Measurements from ENCODE around the gene TYROBP.

The TYROBP gene

GRCh38 chr19:35943321-35944301, 35.5 kb upstream of the TYROBP start:
- TF ChIP-seq EZH2 (IDR thresholded peaks at IDR 0.05; ENCODE audit: borderline replicate concordance, low read length) (no peak), CTCF (IDR thresholded peaks at IDR 0.05; ENCODE audit: low read length) (no peak)
- Histone ChIP-seq H3K9ac (ENCODE audit: low read length) (no peak overlapping the region), H3K36me3 (ENCODE audit: insufficient read depth, low read length) (no peaks in the 10 kb centered on the region), H3K27ac (ENCODE audit: low read depth, low read length, poor library complexity, severe bottlenecking) (no peak overlapping the region), H3K9me3 (ENCODE audit: low read length) (no peaks in the 10 kb centered on the region), H3K4me2 (ENCODE audit: low read length) (no peak overlapping the region), H2AFZ (ENCODE audit: low read length) (no peak overlapping the region), H3K27me3 (ENCODE audit: insufficient read depth, low read length) (no peaks in the 10 kb centered on the region), H3K9me2 (ENCODE audit: low read depth, low read length) (no peaks in the 10 kb centered on the region), H3K4me1 (ENCODE audit: insufficient read depth, low read length, severe bottlenecking) (no peaks in the 10 kb centered on the region), H3K79me2 (ENCODE audit: insufficient read depth, low read length) (no peaks in the 10 kb centered on the region), H3K4me3 (ENCODE audit: low read depth, low read length, poor library complexity, severe bottlenecking) (no peak overlapping the region), H3F3A (ENCODE audit: insufficient read depth, low read length) (no peaks in the 10 kb centered on the region), H4K20me1 (ENCODE audit: insufficient read depth, low read length) (no peaks in the 10 kb centered on the region)

- H3K36me3 ChIP-seq (ENCODE audit: insufficient read depth, low read length), result no peaks in the 10 kb centered on the region
- no peaks in the 10 kb centered on the region for H3F3A ChIP-seq (ENCODE audit: insufficient read depth, low read length)
- TF ChIP-seq CTCF (IDR thresholded peaks at IDR 0.05; ENCODE audit: low read length) (no peak), EZH2 (IDR thresholded peaks at IDR 0.05; ENCODE audit: borderline replicate concordance, low read length) (no peak)
- no peak overlapping the region for H3K27ac ChIP-seq (ENCODE audit: low read depth, low read length, poor library complexity, severe bottlenecking)
- H3K4me3 ChIP-seq (ENCODE audit: low read depth, low read length, poor library complexity, severe bottlenecking), result no peak overlapping the region
- no peaks in the 10 kb centered on the region; the same call in 1 of the 2 replicates for H3K27me3 ChIP-seq (ENCODE audit: insufficient read depth, low read length)
- no peak overlapping the region for H3K4me2 ChIP-seq (ENCODE audit: low read length)
- no peaks in the 10 kb centered on the region for H4K20me1 ChIP-seq (ENCODE audit: insufficient read depth, low read length)
- H3K9me3 ChIP-seq (ENCODE audit: low read length), result no peaks in the 10 kb centered on the region
- H3K9ac ChIP-seq (ENCODE audit: low read length), result no peak overlapping the region
- H3K9me2 ChIP-seq (ENCODE audit: low read depth, low read length), result no peaks in the 10 kb centered on the region
- no peaks in the 10 kb centered on the region for H3K79me2 ChIP-seq (ENCODE audit: insufficient read depth, low read length)
- H2AFZ ChIP-seq (ENCODE audit: low read length), result no peak overlapping the region
- no peaks in the 10 kb centered on the region for H3K4me1 ChIP-seq (ENCODE audit: insufficient read depth, low read length, severe bottlenecking)
Observed at GRCh38 chr19:35942235-35942634, 34.1 kb upstream of the TYROBP start.

GRCh38 chr19:35940839-35941238, 32.7 kb upstream of the TYROBP start:
- no peak overlapping the region for H3K27ac ChIP-seq (ENCODE audit: low read depth, low read length, poor library complexity, severe bottlenecking)

More at GRCh38 chr19:35940839-35941238, 32.7 kb upstream of the TYROBP start:
- no peak overlapping the region for H3K4me3 ChIP-seq (ENCODE audit: low read depth, low read length, poor library complexity, severe bottlenecking)
- peaks cover 5% of the 10 kb centered on the region; the same call in 1 of the 2 replicates for H3K27me3 ChIP-seq (ENCODE audit: insufficient read depth, low read length)
- no peaks in the 10 kb centered on the region for H3F3A ChIP-seq (ENCODE audit: insufficient read depth, low read length)
- H3K9ac ChIP-seq (ENCODE audit: low read length), result no peak overlapping the region
- H3K9me2 ChIP-seq (ENCODE audit: low read depth, low read length), result no peaks in the 10 kb centered on the region
- H3K36me3 ChIP-seq (ENCODE audit: insufficient read depth, low read length), result no peaks in the 10 kb centered on the region
- H3K79me2 ChIP-seq (ENCODE audit: insufficient read depth, low read length), result no peaks in the 10 kb centered on the region
- TF ChIP-seq EZH2 (IDR thresholded peaks at IDR 0.05; ENCODE audit: borderline replicate concordance, low read length), result no peak
- no peak for TF ChIP-seq CTCF (IDR thresholded peaks at IDR 0.05; ENCODE audit: low read length)
- no peak overlapping the region for H3K4me2 ChIP-seq (ENCODE audit: low read length)
- no peak overlapping the region for H2AFZ ChIP-seq (ENCODE audit: low read length)
- H3K4me1 ChIP-seq (ENCODE audit: insufficient read depth, low read length, severe bottlenecking), result peaks cover 6% of the 10 kb centered on the region
- no peaks in the 10 kb centered on the region for H3K9me3 ChIP-seq (ENCODE audit: low read length)
- H4K20me1 ChIP-seq (ENCODE audit: insufficient read depth, low read length), result no peaks in the 10 kb centered on the region

All from OCI-LY1 (cell line).